ENCODE data around the gene GPR21.

GPR21 gene

DNA sequence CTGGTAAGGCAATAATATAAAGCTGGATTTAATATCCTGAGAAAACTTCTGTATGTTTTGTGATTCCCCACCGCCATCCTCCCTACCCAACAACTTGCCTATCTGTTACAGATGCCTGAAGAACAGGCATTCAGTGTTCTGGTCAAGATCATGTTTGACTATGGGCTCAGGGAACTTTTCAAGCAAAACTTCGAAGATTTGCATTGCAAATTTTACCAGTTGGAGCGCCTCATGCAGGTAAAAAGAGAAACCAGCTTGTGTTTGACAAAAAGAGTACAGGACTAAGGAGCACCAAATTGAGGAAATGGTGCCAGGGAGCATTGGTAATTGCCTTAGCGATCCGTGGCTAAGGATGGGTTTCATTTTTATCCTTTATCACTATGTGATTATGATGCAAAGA, 40.0 kb downstream of the GPR21 start:
- Histone ChIP-seq H3K4me1 (ENCODE audit: control insufficient read depth, insufficient read depth, low read length, poor library complexity, severe bottlenecking) (no peaks in the 10 kb centered on the region), H3K27me3 (replicated peaks; ENCODE audit: control insufficient read depth, insufficient read depth, low read length, poor library complexity, severe bottlenecking) (no peaks in the 10 kb centered on the region), H3K9me3 (ENCODE audit: control insufficient read depth, low read length) (no peaks in the 10 kb centered on the region), H3K27ac (ENCODE audit: insufficient read depth, low read length, poor library complexity, severe bottlenecking) (no peak overlapping the region), H3K36me3 (ENCODE audit: control insufficient read depth, insufficient read depth, low read length) (peaks cover 50% of the 10 kb centered on the region), H3K4me3 (ENCODE audit: insufficient read depth, low read depth, low read length, poor library complexity, severe bottlenecking) (no peak overlapping the region)
- no peak for DNase-seq

DNA sequence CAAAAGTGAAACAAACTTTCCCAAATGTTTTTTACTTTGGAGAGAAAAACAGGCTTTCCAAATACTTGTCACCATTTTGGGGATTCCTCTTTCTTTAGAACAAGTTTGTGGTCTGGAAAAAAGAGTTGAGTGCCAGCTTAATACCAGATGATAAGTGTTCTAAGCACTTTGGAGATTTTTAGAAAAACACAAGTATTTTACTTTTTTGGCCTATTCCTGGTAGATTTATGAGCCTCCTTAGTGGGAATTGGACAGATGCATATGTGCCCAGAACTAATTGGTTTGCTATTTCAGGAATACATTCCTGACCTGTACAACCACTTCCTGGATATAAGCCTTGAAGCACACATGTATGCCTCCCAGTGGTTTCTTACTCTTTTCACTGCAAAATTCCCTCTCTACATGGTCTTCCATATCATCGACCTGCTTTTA, 40.5 kb downstream of the GPR21 start:
- Histone ChIP-seq H3K4me1 (ENCODE audit: control insufficient read depth, insufficient read depth, low read length, poor library complexity, severe bottlenecking) (no peaks in the 10 kb centered on the region), H3K27me3 (replicated peaks; ENCODE audit: control insufficient read depth, insufficient read depth, low read length, poor library complexity, severe bottlenecking) (no peaks in the 10 kb centered on the region), H3K9me3 (ENCODE audit: control insufficient read depth, low read length) (no peaks in the 10 kb centered on the region), H3K36me3 (ENCODE audit: control insufficient read depth, insufficient read depth, low read length) (peaks cover 50% of the 10 kb centered on the region), H3K27ac (ENCODE audit: insufficient read depth, low read length, poor library complexity, severe bottlenecking) (no peak overlapping the region), H3K4me3 (ENCODE audit: insufficient read depth, low read depth, low read length, poor library complexity, severe bottlenecking) (no peak overlapping the region)
- DNase-seq = no peak

DNA sequence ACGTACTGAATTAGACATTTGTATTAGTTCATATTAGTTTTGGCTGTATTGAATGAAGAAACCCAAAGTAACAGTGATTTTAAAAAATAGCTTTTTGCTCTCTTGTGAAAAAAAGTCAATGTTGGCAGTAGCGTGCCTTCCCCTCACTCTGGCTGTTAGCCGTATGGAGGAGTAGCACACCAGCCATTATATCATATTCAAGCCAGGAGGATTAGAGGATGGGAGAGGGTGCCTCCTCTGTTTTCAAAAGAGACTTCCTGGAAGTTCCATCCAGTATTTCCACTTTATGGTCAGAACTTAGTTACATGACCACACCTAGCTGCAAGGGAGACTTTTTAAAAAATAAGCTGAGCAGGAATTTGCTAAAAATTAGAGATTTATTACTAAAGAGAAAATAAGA, 41.2 kb downstream of the GPR21 start:
- Histone ChIP-seq H3K27me3 (replicated peaks; ENCODE audit: control insufficient read depth, insufficient read depth, low read length, poor library complexity, severe bottlenecking) (no peaks in the 10 kb centered on the region), H3K27ac (ENCODE audit: insufficient read depth, low read length, poor library complexity, severe bottlenecking) (no peak overlapping the region), H3K36me3 (ENCODE audit: control insufficient read depth, insufficient read depth, low read length) (peaks cover 52% of the 10 kb centered on the region), H3K9me3 (ENCODE audit: control insufficient read depth, low read length) (no peaks in the 10 kb centered on the region), H3K4me3 (ENCODE audit: insufficient read depth, low read depth, low read length, poor library complexity, severe bottlenecking) (no peak overlapping the region), H3K4me1 (ENCODE audit: control insufficient read depth, insufficient read depth, low read length, poor library complexity, severe bottlenecking) (no peaks in the 10 kb centered on the region)
- no peak for DNase-seq

DNA sequence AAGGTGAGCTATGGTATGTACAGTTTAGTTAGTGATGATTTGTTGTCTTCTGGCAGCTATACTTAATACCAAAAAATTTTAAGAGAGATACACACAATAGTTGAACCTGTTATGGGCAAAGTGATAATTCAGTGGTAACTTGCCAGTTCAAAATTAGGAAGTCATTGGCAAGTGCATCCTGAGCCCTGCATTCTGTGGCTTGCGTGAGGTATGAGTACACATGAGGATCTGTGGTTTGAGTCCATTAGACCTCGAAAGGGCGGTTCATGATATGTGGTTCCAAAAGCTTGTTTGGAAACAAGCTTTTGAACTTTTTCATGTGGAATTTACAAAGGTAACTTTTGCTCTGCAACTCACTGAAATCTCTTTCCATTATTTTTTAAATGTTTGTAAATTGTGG, 47.0 kb downstream of the GPR21 start:
- peaks cover 46% of the 10 kb centered on the region for H3K36me3 ChIP-seq (ENCODE audit: control insufficient read depth, insufficient read depth, low read length)
- no peaks in the 10 kb centered on the region for H3K27me3 ChIP-seq (replicated peaks; ENCODE audit: control insufficient read depth, insufficient read depth, low read length, poor library complexity, severe bottlenecking)
- H3K27ac ChIP-seq (ENCODE audit: insufficient read depth, low read length, poor library complexity, severe bottlenecking) = no peak overlapping the region
- no peaks in the 10 kb centered on the region for H3K4me1 ChIP-seq (ENCODE audit: control insufficient read depth, insufficient read depth, low read length, poor library complexity, severe bottlenecking)
- H3K9me3 ChIP-seq (ENCODE audit: control insufficient read depth, low read length) = no peaks in the 10 kb centered on the region
- H3K4me3 ChIP-seq (ENCODE audit: insufficient read depth, low read depth, low read length, poor library complexity, severe bottlenecking) = no peak overlapping the region
- no peak for DNase-seq

DNA sequence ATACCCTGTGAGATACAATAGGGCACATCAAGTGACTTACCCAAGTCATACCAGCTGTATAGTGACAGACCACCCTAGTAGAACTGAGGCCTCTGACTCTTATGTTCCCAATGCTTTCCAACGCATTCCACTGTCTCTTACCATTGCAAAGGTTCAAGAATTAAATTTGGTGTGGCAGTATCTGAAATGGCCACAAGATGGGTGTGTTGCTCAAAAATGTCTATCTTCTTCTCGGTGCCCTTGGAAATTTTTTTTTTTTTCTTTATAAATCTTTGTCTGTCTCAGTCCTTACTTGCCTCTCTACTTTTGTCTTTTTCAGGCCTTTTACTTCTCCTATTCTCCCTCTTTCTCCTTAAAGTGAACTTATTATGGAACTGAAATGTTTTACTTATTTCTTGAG, 48.4 kb downstream of the GPR21 start:
- no peak for DNase-seq

DNA sequence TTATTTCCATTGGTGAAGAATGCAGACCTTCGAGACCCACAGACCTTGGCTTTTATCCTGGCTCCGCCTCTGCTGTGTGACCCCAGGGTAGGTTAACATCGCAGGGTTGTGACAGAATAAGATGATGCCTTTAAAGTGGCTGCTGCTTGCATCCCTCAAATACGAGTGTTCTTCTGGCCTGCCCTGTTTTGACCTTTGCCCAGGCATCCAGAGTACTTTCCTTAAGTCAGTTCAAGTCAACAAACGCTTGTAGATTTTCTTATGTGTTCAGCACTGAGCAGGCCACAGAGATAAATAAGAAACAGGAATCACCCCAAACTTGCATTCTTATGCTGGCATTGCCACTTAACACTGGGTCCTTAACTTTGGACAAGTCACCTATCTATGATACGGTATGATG, 50.2 kb downstream of the GPR21 start:
- H3K27me3 ChIP-seq (replicated peaks; ENCODE audit: control insufficient read depth, insufficient read depth, low read length, poor library complexity, severe bottlenecking) = no peaks in the 10 kb centered on the region
- H3K4me3 ChIP-seq (ENCODE audit: insufficient read depth, low read depth, low read length, poor library complexity, severe bottlenecking) = no peak overlapping the region
- no peaks in the 10 kb centered on the region for H3K4me1 ChIP-seq (ENCODE audit: control insufficient read depth, insufficient read depth, low read length, poor library complexity, severe bottlenecking)
- no peak for DNase-seq
- H3K27ac ChIP-seq (ENCODE audit: insufficient read depth, low read length, poor library complexity, severe bottlenecking) = no peak overlapping the region
- H3K9me3 ChIP-seq (ENCODE audit: control insufficient read depth, low read length) = no peaks in the 10 kb centered on the region
- peaks cover 35% of the 10 kb centered on the region for H3K36me3 ChIP-seq (ENCODE audit: control insufficient read depth, insufficient read depth, low read length)

More for the DNA sequence above, 48.4 kb downstream of the GPR21 start:
- no peaks in the 10 kb centered on the region for H3K9me3 ChIP-seq (ENCODE audit: control insufficient read depth, low read length)
- no peak overlapping the region for H3K4me3 ChIP-seq (ENCODE audit: insufficient read depth, low read depth, low read length, poor library complexity, severe bottlenecking)
- H3K4me1 ChIP-seq (ENCODE audit: control insufficient read depth, insufficient read depth, low read length, poor library complexity, severe bottlenecking) = no peaks in the 10 kb centered on the region
- peaks cover 42% of the 10 kb centered on the region for H3K36me3 ChIP-seq (ENCODE audit: control insufficient read depth, insufficient read depth, low read length)
- H3K27ac ChIP-seq (ENCODE audit: insufficient read depth, low read length, poor library complexity, severe bottlenecking) = no peak overlapping the region
- H3K27me3 ChIP-seq (replicated peaks; ENCODE audit: control insufficient read depth, insufficient read depth, low read length, poor library complexity, severe bottlenecking) = no peaks in the 10 kb centered on the region

DNA sequence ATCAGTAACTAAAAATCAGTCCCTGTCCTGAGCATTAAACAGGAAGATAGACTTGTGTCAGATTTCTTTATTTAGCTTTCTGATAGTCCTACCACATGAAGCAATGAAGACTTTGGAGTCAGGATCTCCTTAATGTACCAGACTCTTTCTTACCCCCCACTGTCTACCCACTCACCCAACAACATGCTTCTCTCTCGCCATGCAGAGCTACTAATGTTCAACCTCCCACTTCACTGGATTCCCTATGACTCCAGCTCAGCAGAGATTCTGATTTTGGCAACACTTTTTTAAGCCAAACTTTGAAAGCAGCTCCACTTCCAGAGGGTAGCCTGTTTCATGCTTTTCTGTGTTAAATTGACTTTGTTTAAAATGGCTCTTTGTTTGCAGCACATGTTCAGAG, 50.8 kb downstream of the GPR21 start:
- DNase-seq = no peak
- no peak overlapping the region for H3K4me3 ChIP-seq (ENCODE audit: insufficient read depth, low read depth, low read length, poor library complexity, severe bottlenecking)
- no peaks in the 10 kb centered on the region for H3K4me1 ChIP-seq (ENCODE audit: control insufficient read depth, insufficient read depth, low read length, poor library complexity, severe bottlenecking)
- peaks cover 37% of the 10 kb centered on the region for H3K36me3 ChIP-seq (ENCODE audit: control insufficient read depth, insufficient read depth, low read length)
- H3K27me3 ChIP-seq (replicated peaks; ENCODE audit: control insufficient read depth, insufficient read depth, low read length, poor library complexity, severe bottlenecking) = no peaks in the 10 kb centered on the region
- no peaks in the 10 kb centered on the region for H3K9me3 ChIP-seq (ENCODE audit: control insufficient read depth, low read length)
- H3K27ac ChIP-seq (ENCODE audit: insufficient read depth, low read length, poor library complexity, severe bottlenecking) = no peak overlapping the region

All from effector memory CD4-positive, alpha-beta T cell (primary cell).